Astrocyte of the spinal cord (primary cell): Measurements from ENCODE around the gene ADAMTS12.
A peak's percentile ranks its signal among the peaks of the same experiment; 100 is the strongest.

Experiments used
- DNase-seq: peaks from one replicate; pipeline ENCODE4 v3.0.0; 2011; ENCODE audit warnings: low read depth, low spot score
- H3K4me3 ChIP-seq: 2 replicates; pipeline ENCODE4 v1.5.1; 2011; ENCODE audit warnings: low read depth, mild to moderate bottlenecking, low read length, moderate library complexity
- CTCF ChIP-seq: IDR thresholded peaks from 2 replicates; pipeline ENCODE4 v1.5.1; 2012; ENCODE audit warnings: low read depth, mild to moderate bottlenecking, low read length, inconsistent platforms
- in situ Hi-C: cut with HindIII; loops from 2 replicates; pipeline ENCODE4 v1.10.0; 2017; ENCODE audit warnings: low sequenced_read_pairs

ADAMTS12 gene

GRCh38 chr5:33829430-33829829 is 62.4 kb downstream of the ADAMTS12 start:
- no peak overlapping the region for H3K4me3 ChIP-seq
- no peak for TF ChIP-seq CTCF
- DNase-seq: no peak
- in situ Hi-C loops: no loop called here

- in situ Hi-C loops: no loop called here
- no peak for DNase-seq
- H3K4me3 ChIP-seq: no peak overlapping the region
- no peak for TF ChIP-seq CTCF
These were observed 63.0 kb downstream of the ADAMTS12 start for GRCh38 chr5:33828626-33829308.

GRCh38 chr5:33827885-33828284 is 63.9 kb downstream of the ADAMTS12 start:
- TF ChIP-seq CTCF: no peak
- no peak for DNase-seq
- in situ Hi-C loops: no loop called here
- no peak overlapping the region for H3K4me3 ChIP-seq

DNA sequence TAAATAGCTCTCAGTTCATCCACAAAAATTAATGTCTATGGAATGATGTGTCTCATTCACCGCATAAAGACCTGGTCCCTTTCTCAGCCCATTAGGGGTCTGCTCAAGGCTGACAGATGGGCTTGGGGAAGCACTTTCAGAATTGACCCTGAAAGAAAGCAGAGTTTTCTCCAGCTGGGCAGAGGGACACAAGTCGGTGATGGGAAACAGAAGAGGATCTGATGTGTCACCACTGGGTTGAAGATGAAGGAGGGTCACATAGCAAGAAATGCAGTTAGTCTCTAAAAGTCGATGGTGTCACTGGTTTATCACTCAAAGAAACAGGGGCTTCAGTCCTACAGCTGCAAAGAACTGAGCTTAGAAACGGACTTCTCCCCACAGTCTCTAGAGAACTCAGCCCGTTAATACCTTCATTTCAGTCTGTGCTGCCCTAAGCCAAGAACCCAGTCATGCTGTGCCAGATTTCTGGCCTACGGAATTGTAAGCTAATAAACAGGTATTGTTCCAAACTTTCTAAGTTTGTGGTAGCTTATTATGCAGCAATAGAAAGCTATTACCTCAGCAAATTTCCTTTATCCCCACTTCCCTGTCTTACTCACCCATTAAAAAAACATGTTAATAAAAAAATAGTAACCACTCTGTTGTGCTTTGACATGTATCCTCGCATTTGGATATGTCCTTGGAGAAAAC is 64.6 kb downstream of the ADAMTS12 start:
- no peak for DNase-seq
- in situ Hi-C loops: no loop called here
- no peak overlapping the region for H3K4me3 ChIP-seq
- no peak for TF ChIP-seq CTCF

DNA sequence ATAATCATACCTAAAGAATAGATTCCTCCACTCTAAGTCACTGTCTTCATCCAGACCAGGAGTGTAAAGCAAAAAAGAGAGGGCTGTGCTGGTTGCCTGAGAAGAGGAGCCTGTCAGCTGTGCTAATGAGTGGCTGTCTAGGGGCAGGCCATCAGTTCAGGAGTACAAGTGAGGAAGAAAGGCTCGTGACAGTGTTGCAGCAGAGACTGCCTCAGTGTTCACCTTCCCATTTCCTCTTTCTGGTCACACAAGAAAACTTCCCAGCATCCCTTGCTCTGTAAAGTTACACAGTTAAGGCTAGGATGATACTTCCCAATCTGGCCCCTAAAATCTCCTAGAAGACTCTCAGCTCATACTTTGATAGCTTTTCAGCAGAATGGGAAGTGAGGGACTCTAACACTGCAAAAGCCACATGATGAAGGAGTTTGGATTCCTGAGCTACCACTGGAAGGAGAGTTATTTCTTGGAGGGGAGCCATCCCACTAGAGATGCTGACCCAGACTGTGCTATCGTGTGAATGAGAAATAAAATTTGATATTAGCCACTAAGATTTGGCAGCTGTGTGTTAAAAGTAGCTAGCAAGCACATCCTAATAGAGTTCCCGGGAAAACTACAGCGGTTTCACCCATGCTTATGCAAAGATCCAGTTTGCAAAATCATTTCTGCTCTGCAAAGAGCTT is 67.1 kb downstream of the ADAMTS12 start:
- peak; percentile 92 for DNase-seq
- H3K4me3 ChIP-seq: no peak overlapping the region
- no peak for TF ChIP-seq CTCF
- in situ Hi-C loops: no loop called here

DNA sequence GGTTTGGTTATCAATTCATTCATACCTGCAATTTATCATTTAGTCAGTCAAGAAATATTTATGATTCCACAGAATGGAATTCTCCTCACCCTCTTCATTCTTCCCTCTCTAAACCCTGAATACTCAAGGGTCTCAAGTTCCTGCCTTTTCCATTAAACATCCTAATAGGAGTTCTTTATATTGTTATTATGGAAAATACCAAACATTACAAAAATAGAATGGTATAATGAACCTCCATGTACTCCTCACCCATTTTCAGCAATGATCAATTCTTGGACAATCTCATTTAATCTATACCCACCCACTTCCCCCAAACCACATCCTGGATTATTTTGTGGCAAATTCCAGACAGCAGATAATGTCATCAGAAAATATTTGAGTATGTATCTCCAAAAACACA is 74.5 kb downstream of the ADAMTS12 start:
- no peak for TF ChIP-seq CTCF
- in situ Hi-C loops: no loop called here

More for the DNA sequence above, 74.5 kb downstream of the ADAMTS12 start:
- H3K4me3 ChIP-seq: no peak overlapping the region
- no peak for DNase-seq
